GM18909 (cell line): Measurements from ENCODE around the gene SAFB2.
"Not testable (repeated sequence)": the region's sequence is repeated elsewhere in the genome, so short reads cannot be mapped to it uniquely, and the experiment has no call there.

ENCODE experiments used
- ATAC-seq: cut with Tn5 transposase; IDR thresholded peaks from one replicate; pipeline ENCODE4 v1.9.1; 2021; ENCODE audit warnings: mild to moderate bottlenecking; ENCODE audit not compliant: unreplicated experiment, poor library complexity

The SAFB2 gene

GRCh38 chr19:5609881-5610448 lies 12.6 kb downstream of the SAFB2 start:
- no peak for ATAC-seq

- ATAC-seq = not testable (repeated sequence)
Measured at GRCh38 chr19:5608766-5609165, 13.8 kb downstream of the SAFB2 start.

- no peak for ATAC-seq
Measured at GRCh38 chr19:5608291-5608690, 14.3 kb downstream of the SAFB2 start.

- no peak for ATAC-seq
Measured at GRCh38 chr19:5607318-5608275, 15.0 kb downstream of the SAFB2 start.

- no peak for ATAC-seq
Measured at GRCh38 chr19:5605362-5605761, 17.2 kb downstream of the SAFB2 start.

- ATAC-seq = no peak
Measured at GRCh38 chr19:5603626-5604025, 18.9 kb downstream of the SAFB2 start.

- ATAC-seq = no peak
Measured at GRCh38 chr19:5600797-5601196, 21.8 kb downstream of the SAFB2 start.

GRCh38 chr19:5595745-5596144 lies 26.8 kb downstream of the SAFB2 start:
- ATAC-seq = no peak

GRCh38 chr19:5595129-5595528 lies 27.4 kb downstream of the SAFB2 start:
- no peak for ATAC-seq

GRCh38 chr19:5594521-5594950 lies 28.0 kb downstream of the SAFB2 start:
- ATAC-seq = no peak

GRCh38 chr19:5593343-5594255 lies 29.0 kb downstream of the SAFB2 start:
- no peak for ATAC-seq

- ATAC-seq = no peak
Measured at GRCh38 chr19:5592531-5593342, 29.8 kb downstream of the SAFB2 start.

GRCh38 chr19:5591476-5591875 lies 31.1 kb downstream of the SAFB2 start:
- no peak for ATAC-seq

- ATAC-seq = no peak
Measured at GRCh38 chr19:5590865-5591154, 31.8 kb downstream of the SAFB2 start.

- no peak for ATAC-seq
Measured at GRCh38 chr19:5590151-5590864, 32.3 kb downstream of the SAFB2 start.

GRCh38 chr19:5588906-5589676 lies 33.5 kb downstream of the SAFB2 start:
- ATAC-seq = no peak

GRCh38 chr19:5588441-5588840 lies 34.1 kb downstream of the SAFB2 start:
- no peak for ATAC-seq

- no peak for ATAC-seq
Measured at GRCh38 chr19:5587661-5588060, 34.9 kb downstream of the SAFB2 start.

GRCh38 chr19:5587071-5587455 lies 35.5 kb downstream of the SAFB2 start:
- ATAC-seq = no peak
